ENCODE data around the gene HRH3.

HRH3 gene

GRCh38 chr20:62265365-62265764 lies 45.3 kb upstream of the HRH3 start:
- Histone ChIP-seq H3K9ac (ENCODE audit: low read depth, low read length) (no peak overlapping the region), H3K36me3 (ENCODE audit: insufficient read depth, low read length) (peaks cover 68% of the 10 kb centered on the region), H2AFZ (ENCODE audit: low read depth, low read length) (no peak overlapping the region), H3K4me1 (ENCODE audit: insufficient read depth, low read length) (no peaks in the 10 kb centered on the region), H3K27me3 (ENCODE audit: insufficient read depth, low read length, poor library complexity) (no peaks in the 10 kb centered on the region), H3K79me2 (ENCODE audit: insufficient read depth, low read length) (no peaks in the 10 kb centered on the region), H3K4me2 (ENCODE audit: insufficient read depth, low read length) (no peak overlapping the region), H4K20me1 (ENCODE audit: insufficient read depth, low read length) (peaks cover 18% of the 10 kb centered on the region), H3K27ac (ENCODE audit: low read length) (no peak overlapping the region), H3K9me3 (ENCODE audit: insufficient read depth, low read length, severe bottlenecking) (no peaks in the 10 kb centered on the region), H3K4me3 (ENCODE audit: low read depth in 1 of 2, low read length in 2 of 2) (no peak overlapping the region)
- ATAC-seq (ENCODE audit: insufficient read depth, low read depth) (no peak), DNase-seq (no peak)
- TF ChIP-seq, protein P1, sequence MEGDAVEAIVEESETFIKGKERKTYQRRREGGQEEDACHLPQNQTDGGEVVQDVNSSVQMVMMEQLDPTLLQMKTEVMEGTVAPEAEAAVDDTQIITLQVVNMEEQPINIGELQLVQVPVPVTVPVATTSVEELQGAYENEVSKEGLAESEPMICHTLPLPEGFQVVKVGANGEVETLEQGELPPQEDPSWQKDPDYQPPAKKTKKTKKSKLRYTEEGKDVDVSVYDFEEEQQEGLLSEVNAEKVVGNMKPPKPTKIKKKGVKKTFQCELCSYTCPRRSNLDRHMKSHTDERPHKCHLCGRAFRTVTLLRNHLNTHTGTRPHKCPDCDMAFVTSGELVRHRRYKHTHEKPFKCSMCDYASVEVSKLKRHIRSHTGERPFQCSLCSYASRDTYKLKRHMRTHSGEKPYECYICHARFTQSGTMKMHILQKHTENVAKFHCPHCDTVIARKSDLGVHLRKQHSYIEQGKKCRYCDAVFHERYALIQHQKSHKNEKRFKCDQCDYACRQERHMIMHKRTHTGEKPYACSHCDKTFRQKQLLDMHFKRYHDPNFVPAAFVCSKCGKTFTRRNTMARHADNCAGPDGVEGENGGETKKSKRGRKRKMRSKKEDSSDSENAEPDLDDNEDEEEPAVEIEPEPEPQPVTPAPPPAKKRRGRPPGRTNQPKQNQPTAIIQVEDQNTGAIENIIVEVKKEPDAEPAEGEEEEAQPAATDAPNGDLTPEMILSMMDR (IDR thresholded peaks at IDR 0.05; ENCODE audit: borderline replicate concordance, extremely low read depth, low read length, poor library complexity, severe bottlenecking), result no peak
- TF ChIP-seq EZH2 (IDR thresholded peaks at IDR 0.05; ENCODE audit: borderline replicate concordance, low read depth, low read length, severe bottlenecking), result no peak

- H3K9me3 ChIP-seq (ENCODE audit: insufficient read depth, low read length, severe bottlenecking), result no peaks in the 10 kb centered on the region
- H3K27me3 ChIP-seq (ENCODE audit: insufficient read depth, low read length, poor library complexity), result no peaks in the 10 kb centered on the region
- ATAC-seq (ENCODE audit: insufficient read depth, low read depth) (no peak), DNase-seq (no peak)
- peaks cover 4% of the 10 kb centered on the region; the same call in 1 of the 2 replicates for H3K79me2 ChIP-seq (ENCODE audit: insufficient read depth, low read length)
- no peak overlapping the region for H3K27ac ChIP-seq (ENCODE audit: low read length)
- peaks cover 21% of the 10 kb centered on the region for H4K20me1 ChIP-seq (ENCODE audit: insufficient read depth, low read length)
- no peak overlapping the region for H3K4me3 ChIP-seq (ENCODE audit: low read depth in 1 of 2, low read length in 2 of 2)
- TF ChIP-seq, protein P1 (IDR thresholded peaks at IDR 0.05; ENCODE audit: borderline replicate concordance, extremely low read depth, low read length, poor library complexity, severe bottlenecking), result no peak
- no peak for TF ChIP-seq EZH2 (IDR thresholded peaks at IDR 0.05; ENCODE audit: borderline replicate concordance, low read depth, low read length, severe bottlenecking)
- peaks cover 81% of the 10 kb centered on the region for H3K36me3 ChIP-seq (ENCODE audit: insufficient read depth, low read length)
- no peak overlapping the region for H3K4me2 ChIP-seq (ENCODE audit: insufficient read depth, low read length)
- no peak overlapping the region for H2AFZ ChIP-seq (ENCODE audit: low read depth, low read length)
- H3K4me1 ChIP-seq (ENCODE audit: insufficient read depth, low read length), result no peaks in the 10 kb centered on the region
- H3K9ac ChIP-seq (ENCODE audit: low read depth, low read length), result no peak overlapping the region
These were observed 43.3 kb upstream of the HRH3 start for GRCh38 chr20:62263396-62263795.

GRCh38 chr20:62262064-62262463 lies 42.0 kb upstream of the HRH3 start:
- no peak overlapping the region for H2AFZ ChIP-seq (ENCODE audit: low read depth, low read length)
- H3K9ac ChIP-seq (ENCODE audit: low read depth, low read length), result no peak overlapping the region
- no peak overlapping the region for H3K4me3 ChIP-seq (ENCODE audit: low read depth in 1 of 2, low read length in 2 of 2)
- TF ChIP-seq, protein P1 (IDR thresholded peaks at IDR 0.05; ENCODE audit: borderline replicate concordance, extremely low read depth, low read length, poor library complexity, severe bottlenecking), result no peak
- TF ChIP-seq EZH2 (IDR thresholded peaks at IDR 0.05; ENCODE audit: borderline replicate concordance, low read depth, low read length, severe bottlenecking), result no peak
- peaks cover 79% of the 10 kb centered on the region for H3K36me3 ChIP-seq (ENCODE audit: insufficient read depth, low read length)
- peaks cover 9% of the 10 kb centered on the region for H3K79me2 ChIP-seq (ENCODE audit: insufficient read depth, low read length)
- ATAC-seq (ENCODE audit: insufficient read depth, low read depth), result no peak
- peaks cover 26% of the 10 kb centered on the region for H4K20me1 ChIP-seq (ENCODE audit: insufficient read depth, low read length)
- no peaks in the 10 kb centered on the region for H3K9me3 ChIP-seq (ENCODE audit: insufficient read depth, low read length, severe bottlenecking)
- H3K4me2 ChIP-seq (ENCODE audit: insufficient read depth, low read length), result no peak overlapping the region
- H3K27me3 ChIP-seq (ENCODE audit: insufficient read depth, low read length, poor library complexity), result no peaks in the 10 kb centered on the region
- no peaks in the 10 kb centered on the region for H3K4me1 ChIP-seq (ENCODE audit: insufficient read depth, low read length)
- H3K27ac ChIP-seq (ENCODE audit: low read length), result no peak overlapping the region
- no peak for DNase-seq

GRCh38 chr20:62259294-62259565 lies 39.2 kb upstream of the HRH3 start:
- Histone ChIP-seq H4K20me1 (ENCODE audit: insufficient read depth, low read length) (peaks cover 34% of the 10 kb centered on the region), H3K4me2 (ENCODE audit: insufficient read depth, low read length) (no peak overlapping the region), H3K79me2 (ENCODE audit: insufficient read depth, low read length) (peaks cover 25% of the 10 kb centered on the region), H3K9ac (ENCODE audit: low read depth, low read length) (no peak overlapping the region), H3K4me3 (ENCODE audit: low read depth in 1 of 2, low read length in 2 of 2) (no peak overlapping the region), H3K27me3 (ENCODE audit: insufficient read depth, low read length, poor library complexity) (no peaks in the 10 kb centered on the region), H3K4me1 (ENCODE audit: insufficient read depth, low read length) (no peaks in the 10 kb centered on the region), H3K27ac (ENCODE audit: low read length) (no peak overlapping the region), H3K9me3 (ENCODE audit: insufficient read depth, low read length, severe bottlenecking) (no peaks in the 10 kb centered on the region), H3K36me3 (ENCODE audit: insufficient read depth, low read length) (peaks cover 58% of the 10 kb centered on the region), H2AFZ (ENCODE audit: low read depth, low read length) (no peak overlapping the region)
- DNase-seq (no peak), ATAC-seq (ENCODE audit: insufficient read depth, low read depth) (no peak)
- TF ChIP-seq EZH2 (IDR thresholded peaks at IDR 0.05; ENCODE audit: borderline replicate concordance, low read depth, low read length, severe bottlenecking), result no peak
- TF ChIP-seq, protein P1 (IDR thresholded peaks at IDR 0.05; ENCODE audit: borderline replicate concordance, extremely low read depth, low read length, poor library complexity, severe bottlenecking), result no peak
